ENCODE results near the gene LPAR6.

DNA sequence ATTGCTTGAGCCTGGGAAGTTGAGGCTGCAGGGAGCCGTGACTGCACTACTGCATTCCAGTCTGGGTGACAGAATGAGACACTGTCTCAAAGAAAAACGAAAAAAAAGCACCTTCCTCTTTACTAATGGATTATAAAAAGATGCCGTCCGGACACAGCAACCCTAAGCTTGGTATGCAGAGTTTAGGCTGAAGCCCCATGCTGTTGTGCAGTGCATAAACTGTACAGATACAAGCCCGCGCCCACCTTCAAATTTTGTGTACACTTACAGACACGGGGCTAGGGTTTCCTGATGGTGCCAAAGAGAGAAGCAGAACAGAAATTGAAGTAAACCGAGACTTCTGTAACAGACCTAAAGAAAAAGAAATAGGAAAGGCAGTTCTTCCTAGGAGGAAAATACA is 9.0 kb downstream of the LPAR6 start:
- no peak for TF ChIP-seq CTCF (IDR thresholded peaks at IDR 0.05; ENCODE audit: insufficient read depth, low read length, poor library complexity, severe bottlenecking)
- TF ChIP-seq EZH2phosphoT487 (conservative IDR thresholded peaks at IDR 0.05; ENCODE audit: low read length) = no peak

Data from SU-DHL-6 (cell line).